Urinary bladder (tissue), 2 donors: ENCODE results near the gene MRPL11. TPM values are rescaled to one million over a fixed set of nuclear protein-coding genes. Genes with fewer than 3 reads are reported as not detected.

Experiments used
- polyA plus RNA-seq: library from polyadenylated mRNA; stranded (reverse); fragments of 200-250 nt; gene quantifications from one replicate; pipeline ENCODE4 v1.2.3, GENCODE V29; 2013
- small RNA-seq: library from RNA; depleted of rRNA; stranded (forward); fragments of <200 nt; gene quantifications from one replicate; pipeline ENCODE3, GENCODE V24; 2014
- total RNA-seq: library from RNA; depleted of rRNA; stranded (reverse); fragments of >200 nt; gene quantifications from one replicate; pipeline ENCODE4 v1.2.3, GENCODE V29; 2014
- donor health status: healthy.

Gene MRPL11
- total and polyA plus RNA-seq, 2 donors = 32.9 to 54.9 TPM

Small RNA genes lying within 50 kb of the gene (small RNA-seq; reads per million reads assigned to genes)
- gene RF00416 (not detected), gene RNU1-84P (not detected)

Other genes starting within 250 kb of the MRPL11 start
- gene KLC2, start 181.1 kb downstream of the MRPL11 start, total RNA-seq = 9.5 TPM
- gene KLC2, start 181.1 kb downstream of the MRPL11 start, polyA plus RNA-seq = 39.2 TPM
- gene RAB1B, start 170.2 kb downstream of the MRPL11 start, total RNA-seq = 34.3 TPM
- gene RAB1B, start 170.2 kb downstream of the MRPL11 start, polyA plus RNA-seq = 190 TPM
- gene CNIH2, start 160.7 kb downstream of the MRPL11 start, total RNA-seq = 1.1 TPM
- gene CNIH2, start 160.7 kb downstream of the MRPL11 start, polyA plus RNA-seq = 0.24 TPM
- gene YIF1A, start 149.7 kb downstream of the MRPL11 start, total RNA-seq = 62.0 TPM
- 84.7 TPM for gene YIF1A, start 149.7 kb downstream of the MRPL11 start, polyA plus RNA-seq
- gene TMEM151A, start 147.0 kb downstream of the MRPL11 start, total RNA-seq = 0.32 TPM
- 0.15 TPM for gene TMEM151A, start 147.0 kb downstream of the MRPL11 start, polyA plus RNA-seq
- gene CD248, start 121.8 kb downstream of the MRPL11 start, total RNA-seq = 28.7 TPM
- 66.5 TPM for gene CD248, start 121.8 kb downstream of the MRPL11 start, polyA plus RNA-seq
- 2.9 TPM for gene RIN1, start 102.4 kb downstream of the MRPL11 start, total RNA-seq
- 8.4 TPM for gene RIN1, start 102.4 kb downstream of the MRPL11 start, polyA plus RNA-seq
- 13.6 TPM for gene BRMS1, start 93.7 kb downstream of the MRPL11 start, total RNA-seq
- gene BRMS1, start 93.7 kb downstream of the MRPL11 start, polyA plus RNA-seq = 37.3 TPM
- gene B4GAT1, start 91.2 kb downstream of the MRPL11 start, total RNA-seq = 22.8 TPM
- gene B4GAT1, start 91.2 kb downstream of the MRPL11 start, polyA plus RNA-seq = 50.4 TPM
- gene SLC29A2, start 67.1 kb downstream of the MRPL11 start, total RNA-seq = 1.1 TPM
- 2.1 TPM for gene SLC29A2, start 67.1 kb downstream of the MRPL11 start, polyA plus RNA-seq
- gene NPAS4, start 17.8 kb downstream of the MRPL11 start, total RNA-seq = 1.6 TPM
- 2.4 TPM for gene NPAS4, start 17.8 kb downstream of the MRPL11 start, polyA plus RNA-seq
- 7.6 TPM for gene PELI3, start 28.1 kb upstream of the MRPL11 start, total RNA-seq
- 22.5 TPM for gene PELI3, start 28.1 kb upstream of the MRPL11 start, polyA plus RNA-seq
- 16.9 TPM for gene DPP3, start 41.6 kb upstream of the MRPL11 start, total RNA-seq
- gene DPP3, start 41.6 kb upstream of the MRPL11 start, polyA plus RNA-seq = 26.8 TPM
- 40.4 TPM for gene BBS1, start 71.8 kb upstream of the MRPL11 start, total RNA-seq
- gene BBS1, start 71.8 kb upstream of the MRPL11 start, polyA plus RNA-seq = 33.3 TPM
- gene ZDHHC24, start 107.2 kb upstream of the MRPL11 start, total RNA-seq = 5.0 TPM
- gene ZDHHC24, start 107.2 kb upstream of the MRPL11 start, polyA plus RNA-seq = 11.4 TPM
- not detected for gene ACTN3, start 108.1 kb upstream of the MRPL11 start, total RNA-seq
- gene ACTN3, start 108.1 kb upstream of the MRPL11 start, polyA plus RNA-seq = 0.18 TPM
- gene CTSF, start 129.8 kb upstream of the MRPL11 start, total RNA-seq = 22.8 TPM
- 92.1 TPM for gene CTSF, start 129.8 kb upstream of the MRPL11 start, polyA plus RNA-seq
- not detected for gene CCDC87, start 154.2 kb upstream of the MRPL11 start, total RNA-seq
- gene CCDC87, start 154.2 kb upstream of the MRPL11 start, polyA plus RNA-seq = 0.43 TPM
- gene CCS, start 154.3 kb upstream of the MRPL11 start, total RNA-seq = 31.7 TPM
- 64.7 TPM for gene CCS, start 154.3 kb upstream of the MRPL11 start, polyA plus RNA-seq
- gene RBM14, start 177.8 kb upstream of the MRPL11 start, total RNA-seq = 49.9 TPM
- 41.6 TPM for gene RBM14, start 177.8 kb upstream of the MRPL11 start, polyA plus RNA-seq
- gene RBM4, start 199.9 kb upstream of the MRPL11 start, total RNA-seq = 96.0 TPM
- 108 TPM for gene RBM4, start 199.9 kb upstream of the MRPL11 start, polyA plus RNA-seq
- 47.4 TPM for gene RBM4B, start 239.0 kb upstream of the MRPL11 start, total RNA-seq
- gene RBM4B, start 239.0 kb upstream of the MRPL11 start, polyA plus RNA-seq = 21.4 TPM